Activated CD4-positive, alpha-beta memory T cell treated with anti-CD3 and anti-CD28 coated beads for 36 hours (primary cell): ENCODE data around the gene MMP23B. TPM values are rescaled to one million over a fixed set of nuclear protein-coding genes. Genes with fewer than 3 reads are reported as not detected.

Experiments
- CTCF ChIA-PET: fragments of 350-600 bp; sonication (Branson Sonifier 250); formaldehyde crosslinking; loops from one replicate; lab custom pipeline; 2021; ENCODE audit warnings: antibody characterized with exemption, inconsistent platforms; lab: Charles Lee
- POLR2A ChIA-PET: fragments of 350-600 bp; sonication (Branson Sonifier 250); formaldehyde crosslinking; loops from one replicate; lab custom pipeline; 2021; ENCODE audit warnings: antibody characterized with exemption; lab: Charles Lee
- DNase-seq: peaks from one replicate; pipeline ENCODE4 v3.0.0-alpha.2; 2020
- H3K27ac Mint-ChIP-seq: one replicate; pipeline ENCODE4 v1.8.0; 2021; ENCODE audit warnings: mixed read lengths
- H3K27me3 Mint-ChIP-seq: one replicate; pipeline ENCODE4 v1.8.0; 2021; ENCODE audit warnings: mixed read lengths
- H3K36me3 Mint-ChIP-seq: one replicate; pipeline ENCODE4 v1.8.0; 2021; ENCODE audit warnings: mixed read lengths
- H3K4me1 Mint-ChIP-seq: one replicate; pipeline ENCODE4 v1.8.0; 2021; ENCODE audit warnings: low read depth, mixed read lengths
- H3K4me3 Mint-ChIP-seq: one replicate; pipeline ENCODE4 v1.8.0; 2021; ENCODE audit warnings: mild to moderate bottlenecking, mixed read lengths
- H3K9me3 Mint-ChIP-seq: one replicate; pipeline ENCODE4 v1.8.0; 2021; ENCODE audit warnings: mixed read lengths
- intact Hi-C: fragments of 100-400 bp; cut with micrococcal nuclease; formaldehyde crosslinking; loops from one replicate; pipeline ENCODE4 v1.15.1; 2023
- total RNA-seq, 2 experiments: library from RNA; stranded (reverse); gene quantifications; one replicate each; pipeline ENCODE4 v1.2.3, GENCODE V29; 2021

Gene MMP23B
- total RNA-seq, 2 experiments from 2014 or later = 0.61 to 1.1 TPM

DNA sequence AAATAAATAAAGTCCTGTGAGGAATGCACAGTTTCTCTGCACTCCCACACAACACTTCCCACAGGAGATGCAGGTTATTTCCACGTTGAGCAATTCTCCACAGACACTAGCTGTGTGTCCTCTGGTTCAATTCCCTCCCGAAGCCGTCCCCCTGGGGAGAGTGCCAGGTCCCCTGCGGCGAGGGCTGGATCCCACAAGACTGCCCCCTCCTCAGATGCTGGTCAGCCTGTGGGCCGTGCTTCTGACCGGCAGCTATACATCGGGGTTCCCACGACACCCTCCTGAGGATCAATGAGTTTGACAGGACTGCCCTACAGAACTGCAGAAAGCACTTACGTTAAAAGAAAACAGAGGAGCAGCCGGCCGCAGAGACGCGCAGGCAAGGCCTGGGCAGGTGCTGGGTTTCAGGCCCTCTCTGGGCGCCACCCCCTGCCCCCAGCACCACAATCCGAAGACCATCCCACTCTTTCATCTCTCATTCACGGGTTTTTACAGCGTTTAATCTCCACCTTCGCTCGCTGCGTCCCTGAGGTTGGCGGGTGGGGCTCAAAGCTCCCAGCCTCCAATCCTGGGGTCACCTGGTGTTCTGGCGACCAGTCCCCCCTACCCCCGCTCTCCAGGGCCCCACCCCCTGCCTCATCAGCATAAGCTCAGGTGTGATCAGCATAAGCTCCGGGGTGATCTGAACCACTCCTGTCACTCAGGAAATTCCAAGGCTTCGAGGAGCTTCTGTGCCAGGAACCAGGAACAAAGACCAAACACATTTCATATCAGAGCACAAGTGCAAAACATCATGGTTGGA is 51.3 kb downstream of the MMP23B start:
- ChIA-PET CTCF (no interaction called here), POLR2A (no interaction called here)
- H3K4me3 Mint-ChIP-seq = no peak overlapping the region
- H3K9me3 Mint-ChIP-seq = no peaks in the 10 kb centered on the region
- intact Hi-C loops = no loop called here
- peaks cover 2% of the 10 kb centered on the region for H3K36me3 Mint-ChIP-seq
- H3K27ac Mint-ChIP-seq = no peak overlapping the region
- H3K27me3 Mint-ChIP-seq = no peaks in the 10 kb centered on the region
- H3K4me1 Mint-ChIP-seq = peaks cover 30% of the 10 kb centered on the region
- DNase-seq = no peak

Other genes starting within 250 kb of the MMP23B start
- gene CCNL2, start 232.8 kb upstream of the MMP23B start, total RNA-seq = 100 to 1,000 TPM in 1 of 2 experiments, 10 to 100 TPM in 1; 96.0 to 108 TPM
- gene MRPL20, start 224.9 kb upstream of the MMP23B start, total RNA-seq = 100 to 1,000 TPM; 122 to 123 TPM
- gene ANKRD65, start 210.9 kb upstream of the MMP23B start, total RNA-seq = not detected
- gene VWA1, start 196.5 kb upstream of the MMP23B start, total RNA-seq = under 1 TPM; 0.69 to 0.92 TPM
- 1 to 10 TPM; 1.2 to 1.7 TPM for gene ATAD3C, start 182.5 kb upstream of the MMP23B start, total RNA-seq
- gene ATAD3B, start 160.4 kb upstream of the MMP23B start, total RNA-seq = 10 to 100 TPM; 35.4 to 36.3 TPM
- 10 to 100 TPM; 45.7 to 46.7 TPM for gene ATAD3A, start 120.0 kb upstream of the MMP23B start, total RNA-seq
- gene TMEM240, start 91.5 kb upstream of the MMP23B start, total RNA-seq = under 1 TPM in 1 of 2 experiments, not detected in 1; 0.29 TPM
- 100 to 1,000 TPM; 106 to 107 TPM for gene SSU72, start 57.3 kb upstream of the MMP23B start, total RNA-seq
- 1 to 10 TPM; 1.5 to 1.6 TPM for gene FNDC10, start 32.0 kb upstream of the MMP23B start, total RNA-seq
- gene MIB2, start 16.7 kb upstream of the MMP23B start, total RNA-seq = 10 to 100 TPM; 31.1 to 36.1 TPM
- gene CDK11B, start 26.8 kb downstream of the MMP23B start, total RNA-seq = 10 to 100 TPM; 32.4 to 36.9 TPM
- gene SLC35E2B, start 60.6 kb downstream of the MMP23B start, total RNA-seq = 10 to 100 TPM; 29.0 to 30.1 TPM
- gene CDK11A, start 92.2 kb downstream of the MMP23B start, total RNA-seq = 10 to 100 TPM; 44.5 to 49.1 TPM
- gene NADK, start 146.3 kb downstream of the MMP23B start, total RNA-seq = 10 to 100 TPM; 56.2 to 57.4 TPM